DMS53 treated with DMSO at 0.1 percent for 48 hours (cell line): ENCODE measurements around the gene THEM5.

Source experiments
- DNase-seq: peaks from one replicate; lab custom pipeline; 2025; ENCODE audit not compliant: unreplicated experiment; lab: John Stamatoyannopoulos, UW

Gene THEM5

GRCh38 chr1:151840421-151840820, 13.1 kb downstream of the THEM5 start:
- no peak for DNase-seq

- DNase-seq: peak; percentile 93
Observed at GRCh38 chr1:151839457-151840403, 13.8 kb downstream of the THEM5 start, which contains the start of gene C2CD4D. Gene C2CD4D, minus strand, starts transcription at chr1:151839820. Its CDS starts 831 bp downstream, at chr1:151838989.

- no peak for DNase-seq
Observed at GRCh38 chr1:151839082-151839412, 14.5 kb downstream of the THEM5 start.

GRCh38 chr1:151838222-151839081, 15.1 kb downstream of the THEM5 start:
- peak; percentile 61 for DNase-seq

- DNase-seq: no peak
Observed at GRCh38 chr1:151837884-151838221, 15.7 kb downstream of the THEM5 start.

- peak; percentile 50 for DNase-seq
Observed at GRCh38 chr1:151837197-151837596, 16.3 kb downstream of the THEM5 start.

GRCh38 chr1:151835596-151835995, 17.9 kb downstream of the THEM5 start:
- no peak for DNase-seq

- no peak for DNase-seq
Observed at GRCh38 chr1:151834239-151834638, 19.3 kb downstream of the THEM5 start.

GRCh38 chr1:151833172-151833900, 20.2 kb downstream of the THEM5 start:
- DNase-seq: no peak

GRCh38 chr1:151832318-151832980, 21.1 kb downstream of the THEM5 start:
- DNase-seq: peak; percentile 73

- DNase-seq: no peak
Observed at GRCh38 chr1:151831605-151832004, 21.9 kb downstream of the THEM5 start, which contains the start of gene RORC. Gene RORC, minus strand, starts transcription at chr1:151831802. Its CDS starts 38 bp downstream, at chr1:151831764.

- DNase-seq: no peak
Observed at GRCh38 chr1:151831256-151831591, 22.3 kb downstream of the THEM5 start.

- DNase-seq: no peak
Observed at GRCh38 chr1:151830055-151830454, 23.5 kb downstream of the THEM5 start.

GRCh38 chr1:151829352-151830046, 24.0 kb downstream of the THEM5 start:
- DNase-seq: no peak

- no peak for DNase-seq
Observed at GRCh38 chr1:151828921-151829320, 24.6 kb downstream of the THEM5 start.

- DNase-seq: no peak
Observed at GRCh38 chr1:151827853-151828252, 25.7 kb downstream of the THEM5 start.

GRCh38 chr1:151825751-151826660, 27.5 kb downstream of the THEM5 start:
- no peak for DNase-seq

- DNase-seq: no peak
Observed at GRCh38 chr1:151825204-151825603, 28.3 kb downstream of the THEM5 start.

- no peak for DNase-seq
Observed at GRCh38 chr1:151823175-151823574, 30.3 kb downstream of the THEM5 start.
